K562 (cell line): ENCODE measurements around the gene SPNS2. TPM values are rescaled to one million over a fixed set of nuclear protein-coding genes. Genes with fewer than 3 reads are reported as not detected.
A peak's percentile ranks its signal among the peaks of the same experiment; 100 is the strongest.

ENCODE experiments used
- ARID4B ChIP-seq: sonication (generic); formaldehyde crosslinking; IDR thresholded peaks from 2 replicates; pipeline ENCODE4 v1.8.0; 2022; ENCODE audit warnings: mild to moderate bottlenecking, missing genetic modification reagents
- CHD2 ChIP-seq: IDR thresholded peaks from 2 replicates; pipeline ENCODE4 v1.6.1; 2011; ENCODE audit warnings: low read depth, low read length
- ELF2 ChIP-seq: fragments of 250-450 bp; sonication (Bioruptor Pico); IDR thresholded peaks from 2 replicates; pipeline ENCODE4 v1.5.0; 2021; ENCODE audit warnings: mild to moderate bottlenecking
- ETV5 ChIP-seq: sonication (generic); formaldehyde crosslinking; IDR thresholded peaks from 2 replicates; pipeline ENCODE4 v1.4.0; 2020; ENCODE audit warnings: low read depth, mild to moderate bottlenecking, missing genetic modification reagents
- FOXM1 ChIP-seq, 2 experiments: fragments of 450-650 bp in 1 of 2; sonication (generic) in 1 of 2; formaldehyde crosslinking in 1 of 2; IDR thresholded peaks; 2 replicates each; pipeline versions ENCODE4 v1.6.1 to v1.9.0; 2017 to 2022; ENCODE audit warnings: low read depth in 2 of 2, mild to moderate bottlenecking in 2 of 2, missing genetic modification reagents in 1 of 2, moderate library complexity in 1 of 2
- JUN ChIP-seq, 2 experiments: sonication (generic) in 1 of 2; formaldehyde crosslinking in 1 of 2; IDR thresholded peaks; 2 replicates each; pipeline versions ENCODE4 v1.6.1 to v1.8.0; 2012 to 2022; ENCODE audit warnings: borderline replicate concordance in 2 of 2, mild to moderate bottlenecking in 2 of 2, improper control_type of control experiment in 1 of 2, low read depth in 1 of 2, low read length in 1 of 2, missing genetic modification reagents in 1 of 2
- NKRF ChIP-seq: fragments of 450-650 bp; IDR thresholded peaks from 2 replicates; pipeline ENCODE4 v1.6.1; 2016; ENCODE audit warnings: borderline replicate concordance
- XRCC4 ChIP-seq: IDR thresholded peaks from one replicate; pipeline ENCODE4 v1.6.1; 2011; ENCODE audit not compliant: insufficient read depth, insufficient read length; ENCODE audit errors: extremely low read depth
- ZNF407 ChIP-seq: fragments of 450-650 bp; IDR thresholded peaks from 2 replicates; pipeline ENCODE4 v1.6.1; 2016; ENCODE audit warnings: low read depth
- ZNF644 ChIP-seq: fragments of 200-800 bp; sonication (Bioruptor generic); IDR thresholded peaks from 2 replicates; pipeline ENCODE4 v1.6.1; 2016; ENCODE audit warnings: low read depth, missing genetic modification characterization, missing compliant biosample characterization
- polyA plus RNA-seq, 8 experiments: library from polyadenylated mRNA; depleted of rRNA in 4 of 8; stranded (reverse) in 5 of 8; unstranded in 3 of 8; fragments of >200 nt; fragmentation: Nextera tagmentation in 2 of 8; fragmentation: Illumina TruSeq in 1 of 8; extraction: Ambion mirVana in 2 of 8; extraction: Trizol in 1 of 8; gene quantifications; 2 replicates each; pipeline versions ENCODE4 v1.2.1 to v1.2.3, GENCODE V29; 2011 to 2014; ENCODE audit warnings: inconsistent platforms in 1 of 8, missing spikeins in 1 of 8
- total RNA-seq, 7 experiments: library from RNA; depleted of rRNA in 6 of 7; stranded (reverse); fragments of >200 nt in 6 of 7; fragmentation: Illumina TruSeq in 2 of 7; extraction: Trizol in 2 of 7; gene quantifications; 2 replicates each; pipeline versions ENCODE4 v1.2.1 to v1.2.3, GENCODE V29; 2011 to 2021; ENCODE audit warnings: low replicate concordance in 1 of 7

SPNS2 gene
- total and polyA plus RNA-seq, 9 of the 15 experiments (the other 6 are each of a cell fraction or from before 2014, with no cell fraction given), result 0.06 TPM; not detected in 8

- TF ChIP-seq ARID4B (CRISPR knock-in tag) (peak; percentile 91), XRCC4 (no peak), FOXM1 (IDR thresholded peaks at IDR 0.05; ENCODE audit: low read depth) (no peak), FOXM1 (CRISPR knock-in tag; IDR thresholded peaks at IDR 0.05; ENCODE audit: low read depth) (peak; percentile 69; the same call in 1 of the 2 replicates), ZNF407 (no peak), ZNF644 (tag) (no peak), JUN (IDR thresholded peaks at IDR 0.05; ENCODE audit: borderline replicate concordance, low read depth, low read length) (0 out of 2 replicates have a peak, but pooled peaks have one; percentile 10), JUN (CRISPR knock-in tag; IDR thresholded peaks at IDR 0.05; ENCODE audit: borderline replicate concordance) (0 out of 2 replicates have a peak, but pooled peaks have one; percentile 44), CHD2 (no peak), NKRF (peak; percentile 97), ELF2 (peak; percentile 63; the same call in 1 of the 2 replicates), ETV5 (CRISPR knock-in tag) (peak; percentile 80)
Measured at GRCh38 chr17:4554997-4555799, 56.5 kb downstream of the SPNS2 start, which contains the start of gene MYBBP1A (continued).
